Central memory CD4-positive, alpha-beta T cell (primary cell): ENCODE measurements around the gene PRCC.
A peak's percentile ranks its signal among the peaks of the same experiment; 100 is the strongest.

Source experiments
- DNase-seq: peaks from one replicate; pipeline ENCODE4 v3.0.0; 2022
- total RNA-seq, 3 experiments: gene quantifications; one replicate each; lab custom pipeline; 2026; lab: John Stamatoyannopoulos, UW

The PRCC gene, protein sequence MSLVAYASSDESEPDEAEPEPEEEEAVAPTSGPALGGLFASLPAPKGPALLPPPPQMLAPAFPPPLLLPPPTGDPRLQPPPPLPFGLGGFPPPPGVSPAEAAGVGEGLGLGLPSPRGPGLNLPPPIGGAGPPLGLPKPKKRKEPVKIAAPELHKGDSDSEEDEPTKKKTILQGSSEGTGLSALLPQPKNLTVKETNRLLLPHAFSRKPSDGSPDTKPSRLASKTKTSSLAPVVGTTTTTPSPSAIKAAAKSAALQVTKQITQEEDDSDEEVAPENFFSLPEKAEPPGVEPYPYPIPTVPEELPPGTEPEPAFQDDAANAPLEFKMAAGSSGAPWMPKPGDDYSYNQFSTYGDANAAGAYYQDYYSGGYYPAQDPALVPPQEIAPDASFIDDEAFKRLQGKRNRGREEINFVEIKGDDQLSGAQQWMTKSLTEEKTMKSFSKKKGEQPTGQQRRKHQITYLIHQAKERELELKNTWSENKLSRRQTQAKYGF
- 37.4 to 64.8 (median 39.9) reads per million in 3 experiments for total RNA-seq

DNA sequence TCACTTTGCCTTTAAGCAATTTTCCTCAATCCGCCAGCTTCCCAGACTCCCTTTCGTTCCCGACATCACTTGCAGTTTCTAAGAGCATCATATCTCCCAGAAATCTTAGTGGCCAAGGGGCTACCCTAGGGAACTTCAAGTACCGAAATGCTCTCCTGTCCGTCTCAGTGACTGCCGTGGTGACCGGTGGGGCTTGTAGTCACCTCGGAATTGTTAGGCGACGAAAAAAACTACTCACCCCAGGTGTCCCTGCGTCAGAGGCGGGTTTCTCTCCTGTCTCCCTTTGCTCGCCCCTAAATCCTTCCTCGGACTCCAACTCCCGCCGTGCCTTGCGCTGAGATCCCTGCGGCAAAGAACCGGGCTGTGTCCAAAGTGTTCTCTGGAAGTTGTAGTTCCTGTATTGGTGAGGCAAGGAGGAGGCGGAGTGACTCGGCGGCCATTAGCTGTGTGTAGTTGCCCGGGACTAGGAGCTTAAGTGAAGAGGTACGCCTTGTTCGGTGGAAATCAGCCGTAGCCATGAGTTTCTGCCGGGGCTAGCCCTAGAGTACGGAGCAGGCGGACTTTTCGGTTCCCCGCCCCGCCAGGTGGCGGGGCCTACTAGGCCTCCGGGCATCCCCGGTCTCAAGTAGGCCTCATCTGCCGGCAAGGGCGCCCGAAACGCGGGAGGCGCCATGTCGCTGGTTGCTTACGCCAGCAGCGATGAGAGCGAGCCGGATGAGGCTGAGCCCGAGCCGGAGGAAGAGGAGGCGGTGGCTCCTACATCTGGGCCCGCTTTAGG, at the start of gene PRCC:
TSS of gene PRCC (plus strand) at position 435 of the 778 bp plus-strand sequence. CDS start at position 672, 237 bp downstream.
- DNase-seq: peak; percentile 99

DNA sequence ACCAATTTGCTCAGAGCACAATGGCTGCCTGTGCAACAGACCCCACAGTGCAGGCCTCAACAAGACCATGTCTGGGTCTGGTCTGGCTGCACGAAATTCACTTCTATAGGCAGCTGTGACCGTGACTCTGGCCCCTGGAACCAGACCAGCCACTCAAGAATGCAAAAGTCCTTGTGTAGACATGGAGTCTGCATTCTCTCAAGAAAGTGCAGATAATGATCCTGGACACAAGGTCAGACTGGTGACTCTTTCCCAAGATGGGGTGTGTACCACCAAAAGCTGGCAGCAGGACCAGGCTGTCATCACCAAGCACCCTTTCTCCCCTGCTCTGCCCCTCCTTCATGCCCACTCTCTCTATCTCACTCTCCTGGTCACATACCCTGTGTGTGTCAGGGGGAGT, 46.2 kb upstream of the PRCC start:
- DNase-seq: no peak

DNA sequence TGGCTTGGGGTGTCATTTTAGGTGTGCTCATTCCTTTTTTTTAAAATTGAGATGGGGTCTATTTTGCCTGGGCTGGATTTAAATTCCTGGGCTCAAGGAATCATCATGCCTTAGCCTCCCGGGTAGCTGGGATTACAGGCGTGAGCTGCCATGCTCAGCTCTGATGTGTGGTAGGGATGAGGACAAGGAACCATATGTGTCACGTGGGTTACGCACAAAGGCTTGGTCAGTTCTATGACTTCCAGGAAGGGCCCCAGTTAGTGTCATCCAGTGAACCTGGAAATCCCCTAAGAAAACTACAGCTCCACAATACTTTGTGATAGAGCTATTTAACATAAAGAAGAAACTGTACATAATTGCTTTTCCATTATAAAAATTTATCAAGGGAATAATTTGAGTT, 45.8 kb upstream of the PRCC start:
- DNase-seq: no peak

DNA sequence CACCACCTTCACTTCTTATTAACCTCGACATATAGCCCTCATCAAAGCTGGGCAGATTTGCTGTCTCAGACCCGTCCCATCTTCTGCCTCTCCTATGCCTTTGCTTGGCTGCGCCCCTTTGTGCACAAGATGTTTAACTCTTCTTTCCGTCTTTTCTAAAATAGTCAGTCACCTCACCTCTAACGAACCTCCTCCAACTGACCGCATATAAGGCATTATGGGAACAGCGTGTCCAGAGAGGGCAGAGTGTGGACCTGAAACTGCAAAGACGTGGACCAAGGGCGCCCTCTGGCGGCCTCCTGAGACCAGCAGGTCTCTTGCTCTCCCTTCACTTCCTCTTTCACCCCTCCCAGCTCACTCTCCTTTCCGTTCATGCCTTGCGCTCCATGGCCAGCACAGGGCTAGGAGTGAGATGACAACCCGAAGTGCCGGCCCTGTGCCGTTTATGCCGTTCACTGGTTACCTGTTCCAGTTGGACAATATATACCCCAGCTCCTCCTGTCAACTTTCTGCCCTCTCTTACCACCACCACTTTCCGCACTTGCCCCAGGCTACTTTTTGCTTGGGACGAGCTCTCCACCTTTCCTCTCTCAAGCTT, 41.6 kb upstream of the PRCC start:
- peak; percentile 75 for DNase-seq

DNA sequence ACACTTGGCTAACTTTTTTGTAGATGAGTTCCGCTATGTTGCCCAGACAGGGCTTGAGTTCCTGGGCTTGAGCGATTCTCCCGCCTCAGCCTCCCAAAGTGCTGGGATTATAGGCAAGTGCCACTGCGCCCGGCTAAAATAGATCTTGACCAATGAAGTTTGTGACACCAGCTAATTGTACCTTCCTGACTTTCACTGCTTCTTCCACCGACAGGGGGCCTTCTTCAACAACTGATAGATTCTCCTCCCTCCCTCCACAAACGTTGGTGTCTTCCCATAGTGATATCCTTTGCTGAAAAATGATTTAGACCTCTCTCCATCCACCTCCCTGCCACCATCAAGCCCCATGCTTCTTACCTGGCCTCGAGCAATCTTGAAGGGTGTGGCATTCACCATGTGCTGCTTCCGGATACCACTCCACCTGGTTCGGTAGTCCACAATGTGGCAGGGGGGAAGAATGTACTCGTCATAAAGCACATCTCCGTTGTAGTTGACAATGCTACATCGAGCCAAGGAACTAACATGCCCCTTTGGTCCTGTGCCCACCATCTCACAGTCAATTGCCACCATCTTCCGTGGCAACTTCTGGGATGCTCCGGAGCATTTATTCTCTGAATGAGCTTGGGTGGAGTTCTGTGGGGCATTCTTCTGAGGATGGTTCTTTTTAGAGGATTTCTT, 40.6 kb upstream of the PRCC start:
- peak; percentile 51 for DNase-seq

DNA sequence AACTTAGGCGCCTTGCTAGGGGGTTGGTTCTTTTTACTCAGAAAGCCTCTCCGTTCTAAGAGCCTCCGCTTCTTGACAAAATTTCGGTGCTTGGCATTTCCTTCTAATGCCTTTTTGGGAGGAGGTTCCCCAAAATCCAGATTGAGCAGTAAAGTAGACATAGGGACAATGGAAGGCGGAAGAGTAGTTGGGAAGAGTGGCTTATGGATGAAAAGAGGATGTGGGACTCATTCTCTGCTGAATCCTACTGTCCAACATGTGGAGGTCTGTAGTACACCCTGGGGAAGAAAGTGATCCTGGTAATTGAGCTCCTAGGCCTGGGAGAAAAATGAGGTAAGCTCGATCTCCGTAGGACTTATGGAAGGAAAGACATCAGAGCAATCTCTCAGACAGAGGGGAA, 39.8 kb upstream of the PRCC start:
- DNase-seq: no peak

DNA sequence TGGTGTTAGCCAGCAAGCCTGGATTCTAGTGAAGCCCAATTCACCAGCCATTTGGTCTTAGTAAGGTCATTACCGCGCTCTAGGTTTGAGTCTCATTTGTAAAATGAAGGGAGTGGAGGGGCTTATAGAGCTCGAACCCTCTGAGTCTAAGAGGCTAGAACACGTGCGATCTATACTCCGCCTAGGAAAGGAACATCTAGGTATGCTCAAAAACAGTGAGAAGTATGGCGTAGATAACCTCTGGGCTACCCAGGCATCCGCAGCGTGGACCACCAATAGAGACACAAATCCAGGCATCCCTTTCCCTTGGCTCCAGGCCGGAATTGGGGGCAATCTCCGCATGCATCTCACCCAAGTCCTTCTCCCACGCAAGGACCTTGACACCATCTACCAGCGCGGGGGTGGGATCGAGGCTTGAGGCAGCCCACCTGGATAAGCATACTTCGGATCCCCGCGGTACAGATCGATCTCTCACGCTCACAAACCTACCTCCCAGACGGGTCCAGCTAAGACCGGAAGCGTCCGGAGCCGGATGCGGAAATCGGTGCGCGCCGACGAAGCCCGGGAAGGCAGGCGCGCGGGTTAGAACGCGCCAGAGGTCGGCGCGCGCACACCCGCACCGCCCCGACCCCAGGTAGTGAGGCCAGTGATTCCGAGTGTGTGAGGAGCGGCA, 39.3 kb upstream of the PRCC start, which contains the start of gene METTL25B:
TSS of gene METTL25B (plus strand) at position 544 of the 673 bp plus-strand sequence. CDS start 636 bp downstream, outside the sequence.
- no peak for DNase-seq

DNA sequence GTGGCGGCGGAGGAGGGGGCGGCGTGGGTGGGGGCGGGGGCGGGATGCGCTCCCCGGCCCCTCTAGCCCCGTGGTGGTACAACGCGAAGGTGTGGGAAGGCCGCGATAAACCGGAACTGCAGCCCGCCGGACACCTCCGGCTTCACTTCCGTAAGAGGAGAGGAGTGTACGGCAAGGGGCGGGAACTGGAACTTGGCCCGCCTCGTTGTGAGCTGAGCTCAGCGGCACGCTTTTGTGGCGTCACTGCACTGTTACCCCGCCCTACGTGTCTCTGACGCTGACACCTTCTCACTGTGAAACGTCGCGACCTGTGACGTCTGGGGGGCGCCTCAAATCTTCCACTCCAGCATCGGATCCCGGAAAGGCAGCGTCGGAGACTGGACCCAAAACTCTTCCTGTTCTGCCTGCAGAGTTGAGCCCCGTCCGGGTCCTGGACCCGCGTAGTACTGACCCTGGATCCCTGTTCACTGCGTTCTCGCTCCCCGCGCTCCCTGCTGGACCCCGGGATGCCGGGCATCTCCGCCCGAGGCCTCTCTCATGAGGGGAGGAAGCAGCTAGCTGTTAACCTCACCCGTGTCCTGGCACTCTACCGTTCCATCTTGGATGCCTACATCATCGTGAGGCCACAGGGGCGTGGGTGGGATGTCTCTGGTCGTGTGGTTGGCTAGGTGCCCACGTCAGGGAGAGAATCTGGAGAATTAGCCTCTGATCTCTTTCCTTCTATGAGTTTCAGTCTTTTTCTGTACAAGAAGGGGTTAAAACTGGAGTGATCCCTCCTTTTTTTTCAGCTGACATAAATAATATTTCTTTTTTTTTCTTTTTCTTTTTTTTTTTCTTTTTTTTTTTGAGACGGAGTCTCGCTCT, 38.5 kb upstream of the PRCC start, which contains the start of gene ISG20L2:
TSS of gene ISG20L2 (minus strand) at position 168 of the 864 bp plus-strand sequence. CDS start 1,114 bp downstream, outside the sequence.
- DNase-seq: peak; percentile 95

DNA sequence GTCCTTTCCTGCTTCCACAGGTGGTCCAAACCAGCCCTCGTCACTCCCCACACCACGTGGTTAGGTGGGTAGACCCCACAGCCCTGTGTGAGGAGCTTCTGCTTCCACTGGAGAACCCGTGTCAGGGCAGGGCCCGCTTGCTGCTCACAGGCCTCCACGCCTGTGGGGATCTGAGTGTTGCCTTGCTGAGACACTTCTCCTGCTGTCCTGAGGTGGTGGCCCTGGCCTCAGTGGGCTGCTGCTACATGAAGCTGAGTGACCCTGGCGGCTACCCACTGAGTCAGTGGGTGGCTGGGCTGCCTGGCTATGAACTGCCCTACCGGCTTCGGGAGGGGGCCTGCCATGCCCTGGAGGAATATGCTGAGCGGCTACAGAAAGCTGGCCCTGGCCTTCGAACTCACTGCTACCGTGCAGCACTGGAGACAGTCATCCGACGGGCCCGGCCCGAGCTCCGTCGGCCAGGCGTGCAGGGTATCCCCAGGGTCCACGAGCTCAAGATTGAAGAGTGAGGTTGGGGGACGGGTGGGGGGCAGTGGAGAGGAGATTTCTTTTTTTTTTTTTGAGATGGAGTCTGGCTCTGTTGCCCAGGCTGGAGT, 33.2 kb upstream of the PRCC start:
- DNase-seq: no peak

DNA sequence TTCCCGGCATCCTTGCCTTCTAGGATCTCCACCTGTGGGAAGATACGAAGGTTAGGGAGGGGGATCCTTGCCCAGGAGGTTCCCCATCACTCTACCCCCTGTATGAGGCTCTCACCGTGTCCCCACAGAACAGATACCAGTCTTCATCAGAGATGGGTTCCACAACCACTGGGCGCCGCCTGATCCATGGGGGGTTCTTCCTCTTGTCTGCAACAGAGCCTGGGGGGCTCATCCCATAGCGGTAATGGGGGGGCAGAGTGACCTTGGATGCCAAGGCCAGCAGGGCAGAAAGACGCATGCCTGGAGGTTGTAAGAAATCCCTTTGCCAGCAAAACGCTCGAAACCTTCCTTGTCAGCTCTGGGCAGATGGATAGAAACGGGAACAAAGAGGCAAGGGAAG, 28.9 kb upstream of the PRCC start:
- no peak for DNase-seq

DNA sequence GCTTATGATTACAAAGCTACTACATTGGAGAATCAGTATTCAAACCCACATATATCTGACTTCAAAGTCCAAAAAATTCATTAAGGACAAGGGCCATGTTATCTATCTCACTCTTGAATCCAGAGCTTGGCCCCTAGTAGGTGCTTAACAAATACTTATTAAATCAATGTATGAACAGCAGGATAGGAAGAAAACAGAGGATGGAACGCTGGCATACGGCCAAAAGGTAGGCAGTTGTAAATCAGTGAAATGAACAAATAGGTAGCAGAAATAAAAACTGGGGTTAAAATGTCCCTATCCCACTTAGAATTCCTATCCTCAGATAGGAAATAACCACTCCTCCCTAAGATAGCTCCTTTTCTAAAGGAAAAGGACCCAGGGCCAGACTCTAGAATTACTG, 28.4 kb upstream of the PRCC start:
- DNase-seq: no peak

DNA sequence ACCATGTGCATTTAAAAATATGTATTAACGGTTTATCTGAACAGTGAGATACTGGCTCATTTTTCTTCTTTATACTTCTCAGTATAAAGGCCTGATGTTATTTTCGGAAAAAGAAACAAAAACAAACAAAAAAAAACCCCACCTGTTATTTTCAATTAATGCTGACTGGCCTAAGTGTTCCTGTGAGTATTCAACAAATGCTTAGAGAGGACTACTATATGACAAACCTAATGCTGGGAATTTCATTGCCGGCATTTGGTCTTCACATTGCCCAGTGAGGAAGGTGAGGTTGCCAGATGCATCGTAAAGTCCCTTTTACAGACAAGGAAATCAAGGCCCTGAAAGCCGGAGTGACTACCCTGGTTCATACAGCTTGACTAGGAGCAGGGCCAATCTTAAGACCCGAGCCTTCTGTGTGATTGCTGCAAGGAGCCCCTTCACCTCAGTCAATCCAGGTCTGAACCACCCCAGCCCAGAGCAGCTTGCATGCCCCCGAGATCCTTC, 27.0 kb upstream of the PRCC start:
- no peak for DNase-seq

DNA sequence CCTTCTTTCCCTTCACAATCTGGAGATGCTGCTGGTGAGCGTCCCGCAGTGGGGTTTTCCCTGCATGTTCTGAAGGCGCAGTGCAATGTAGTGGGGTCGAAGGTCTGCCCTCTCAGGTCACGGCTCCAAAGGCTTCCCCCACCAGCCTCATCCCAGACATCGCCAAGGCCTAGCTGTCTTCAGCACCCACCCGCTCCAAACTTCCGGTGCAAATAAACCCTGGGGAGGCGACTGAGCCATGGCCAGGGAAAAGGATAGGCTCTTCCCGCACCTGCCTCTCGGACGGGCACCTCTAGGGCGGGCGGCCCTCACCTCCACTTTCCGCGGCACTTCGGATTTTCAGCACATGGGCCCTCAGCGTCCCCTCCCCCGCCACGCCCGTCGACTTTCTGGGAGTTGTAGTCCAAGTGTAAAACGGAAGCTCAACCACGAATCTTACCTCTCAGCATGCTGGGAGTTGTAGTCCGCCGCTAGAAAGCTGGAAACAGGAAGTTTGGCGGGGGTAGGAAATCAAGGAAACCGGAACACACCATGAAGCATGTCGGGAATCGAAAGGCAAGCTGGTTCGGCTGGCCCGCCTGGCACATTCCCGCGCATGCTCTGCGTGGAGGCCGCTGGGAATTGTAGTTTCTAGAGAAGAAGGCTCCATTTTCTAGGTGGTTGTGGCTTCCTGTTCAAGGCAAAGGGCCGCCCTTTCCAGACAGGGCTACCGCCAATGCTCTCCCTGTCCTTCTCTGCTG, 26.4 kb upstream of the PRCC start, which contains the start of gene MRPL24:
TSS of gene MRPL24 (minus strand) at position 348 of the 740 bp plus-strand sequence. CDS start 2,384 bp downstream, outside the sequence.
- peak; percentile 99 for DNase-seq

DNA sequence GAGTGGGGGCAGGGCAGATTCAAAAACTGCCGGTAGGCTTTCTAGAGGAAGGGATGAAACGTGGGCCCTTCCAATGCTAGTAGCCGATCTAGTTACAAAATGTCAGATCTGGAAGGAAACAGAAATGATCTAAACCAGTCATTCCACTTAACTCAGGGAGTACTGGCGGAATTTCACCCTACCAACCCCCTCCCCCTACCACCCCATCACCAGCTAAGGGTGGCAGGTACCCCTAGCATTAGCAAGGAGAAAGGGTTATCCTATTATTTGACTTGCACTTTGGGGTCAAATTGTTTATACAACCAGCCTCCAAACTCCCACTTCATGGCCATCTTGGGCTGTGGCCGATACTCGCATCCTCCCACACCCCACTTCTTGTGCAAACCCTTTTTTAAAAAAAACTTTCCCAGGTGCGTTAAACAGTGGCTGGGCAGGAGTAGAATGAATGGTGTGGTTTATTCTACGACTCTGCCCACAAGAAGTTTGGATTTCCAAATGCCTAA, 25.8 kb upstream of the PRCC start:
- DNase-seq: no peak

DNA sequence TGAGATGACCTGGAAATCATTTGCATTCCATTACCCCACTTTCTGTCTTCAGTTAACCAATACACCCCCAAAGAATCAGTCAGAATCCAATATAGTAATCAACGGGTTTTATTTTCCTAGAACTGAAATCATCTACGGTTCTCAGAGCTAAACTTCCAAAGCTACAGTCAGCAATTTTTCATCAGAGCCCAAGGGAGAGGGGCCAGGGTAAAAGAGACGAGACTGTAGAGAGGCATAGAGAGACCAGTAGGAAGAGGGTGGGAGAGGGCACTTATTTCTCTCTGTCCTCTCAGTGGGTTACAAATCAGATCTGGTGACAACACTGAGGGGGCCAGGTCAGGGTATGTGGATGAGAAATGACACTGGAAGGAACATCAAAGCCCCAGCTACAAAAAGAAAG, 25.3 kb upstream of the PRCC start:
- DNase-seq: no peak

DNA sequence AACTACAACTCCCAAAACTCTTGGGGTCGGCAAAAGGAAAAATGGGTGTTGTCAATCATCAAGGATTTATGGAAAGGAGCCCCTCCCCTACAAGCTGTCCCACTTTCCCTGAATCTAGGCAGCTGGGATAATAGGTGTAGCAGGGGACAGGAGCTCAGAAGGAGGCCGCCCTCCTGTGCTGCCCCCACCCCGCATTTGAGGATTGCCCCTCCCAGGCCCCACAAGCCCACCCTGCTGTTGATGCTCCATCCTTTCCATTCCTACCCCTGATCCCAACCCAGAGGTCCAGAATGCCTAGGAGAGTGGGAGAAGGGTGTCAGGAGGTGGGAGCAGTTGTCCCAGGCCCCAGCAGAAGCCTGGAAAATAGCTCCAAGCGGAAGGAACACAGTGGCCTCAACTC, 24.5 kb upstream of the PRCC start:
- DNase-seq: no peak

DNA sequence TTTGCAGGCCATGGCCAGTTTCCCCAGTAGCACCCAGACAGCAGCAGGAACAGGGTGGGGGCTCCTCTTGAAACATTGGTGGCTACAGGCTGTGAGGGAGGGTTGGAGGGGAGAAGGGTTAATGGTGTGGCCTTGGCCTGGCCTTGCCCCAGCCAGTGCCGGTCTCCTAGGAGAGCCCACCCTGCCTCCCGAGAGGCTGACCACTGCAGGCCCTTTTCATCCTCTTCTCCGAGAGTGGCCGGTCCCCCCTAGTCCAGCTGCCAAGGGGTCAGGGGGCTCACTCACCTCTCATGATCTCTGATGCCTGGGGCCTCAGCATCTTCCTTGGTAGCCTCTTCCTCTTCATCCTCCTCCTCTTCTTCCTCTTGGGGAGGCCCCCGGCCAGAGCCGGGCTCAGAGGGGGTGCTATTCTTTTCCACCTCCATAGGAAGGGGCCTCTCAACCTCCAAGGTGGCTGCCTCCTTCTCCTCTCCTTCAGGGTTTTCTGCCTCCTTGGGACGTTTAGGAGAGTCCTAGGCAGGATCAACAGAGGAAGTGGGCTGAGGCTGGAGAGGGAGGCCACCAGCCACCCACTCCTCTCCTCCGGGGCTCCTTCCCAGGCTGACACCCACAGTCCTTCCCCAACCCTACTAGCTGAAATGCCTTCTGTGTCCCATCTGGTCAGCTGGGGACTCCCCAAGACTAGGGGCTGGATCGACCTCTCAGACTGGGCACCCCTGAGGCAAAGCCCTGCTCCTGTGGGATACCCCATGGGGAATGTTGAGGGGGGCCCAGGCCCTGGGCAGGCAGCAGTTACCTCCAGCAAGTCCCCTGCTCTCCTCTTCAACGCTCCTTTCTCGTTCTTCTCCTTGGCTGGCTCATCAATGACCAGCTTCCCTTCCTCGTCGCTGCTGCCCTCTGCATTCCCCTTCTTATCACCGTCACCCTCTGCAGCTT, 23.7 kb upstream of the PRCC start:
- no peak for DNase-seq

DNA sequence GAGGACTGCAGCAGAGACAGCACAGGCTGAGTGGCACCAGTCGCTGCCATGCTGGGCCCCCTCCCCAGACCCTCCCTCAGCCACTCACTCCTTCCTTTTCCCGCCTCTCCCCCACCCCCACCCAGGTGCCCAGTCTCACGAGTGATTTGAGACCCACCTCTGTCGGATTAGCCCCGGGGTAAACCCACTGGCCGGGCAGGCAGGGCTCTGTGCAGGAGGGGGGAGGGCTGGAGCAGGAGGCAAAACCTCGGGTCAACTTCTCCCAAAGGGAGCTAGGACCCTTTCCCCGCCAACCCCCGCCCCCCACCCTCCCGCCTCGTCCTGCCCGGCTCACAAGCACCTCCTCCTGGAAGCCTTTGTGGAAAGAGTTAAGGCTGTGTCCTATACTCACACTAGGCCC, 23.0 kb upstream of the PRCC start:
- no peak for DNase-seq
